HepG2 (cell line): ENCODE measurements around the gene LRRC17. TPM values are rescaled to one million over a fixed set of nuclear protein-coding genes. Genes with fewer than 3 reads are reported as not detected.

ENCODE experiments used
- ATAC-seq: fragments of 200-7000 bp; cut with Tn5 transposase; 3 replicates; pipeline ENCODE4 v1.9.1; 2020; ENCODE audit warnings: mild to moderate bottlenecking, moderate library complexity
- BruUV-seq: library from RNA; stranded (reverse); fragments of 400-500 nt; replicated peaks from 2 replicates; lab custom pipeline; 2021; lab: Mats Ljungman, UMichigan
- CTCF ChIA-PET: fragments of 300-600 bp; formaldehyde crosslinking; extraction: SDS; loops from one replicate; lab custom pipeline; 2021; ENCODE audit warnings: low total read pairs, inconsistent platforms, low intra/inter-chr PET ratio; lab: Yijun Ruan, JAX
- POLR2A ChIA-PET: fragments of 350-600 bp; sonication (Branson Sonifier 250); formaldehyde crosslinking; loops from one replicate; lab custom pipeline; 2020; ENCODE audit warnings: antibody characterized with exemption, inconsistent platforms; lab: Yijun Ruan, JAX
- DNase-seq: peaks from one replicate; pipeline ENCODE4 v3.0.0-alpha.2; 2015; ENCODE audit warnings: low spot score
- FAIRE-seq: peaks from 3 replicates; lab custom pipeline; 2011; peaks lifted over from hg19 to GRCh38; lab: Jason Lieb, UNC
- H2AFZ ChIP-seq: one replicate; pipeline ENCODE4 v1.6.1; 2011; ENCODE audit warnings: low read length, inconsistent platforms
- H3K27ac ChIP-seq: fragments of 300-600 bp; 3 replicates; pipeline ENCODE4 v1.8.0; 2011; ENCODE audit warnings: mixed run types, mild to moderate bottlenecking, mixed read lengths, low read length, inconsistent platforms; ENCODE audit not compliant: insufficient read depth; ENCODE audit errors: extremely low read length
- H3K27me3 ChIP-seq, 2 experiments: fragments of 200-600 bp in 1 of 2; 2 replicates in 1 of 2; 3 replicates in 1 of 2; pipeline versions ENCODE4 v1.6.0 to v1.8.0; 2011; ENCODE audit warnings: low read length in 2 of 2, mild to moderate bottlenecking in 2 of 2, moderate library complexity in 2 of 2, inconsistent platforms in 1 of 2; ENCODE audit not compliant: insufficient read depth in 2 of 2, control insufficient read depth in 1 of 2
- H3K36me3 ChIP-seq, 2 experiments: fragments of 200-600 bp in 1 of 2; replicated peaks in 1 of 2; 2 replicates in 1 of 2; 3 replicates in 1 of 2; pipeline versions ENCODE4 v1.5.1 to v1.8.0; 2011; ENCODE audit warnings: low read length in 2 of 2, inconsistent platforms in 1 of 2; ENCODE audit not compliant: insufficient read depth in 2 of 2, control insufficient read depth in 1 of 2
- H3K4me1 ChIP-seq: 2 replicates; pipeline ENCODE4 v1.5.1; 2012; ENCODE audit warnings: low read length, inconsistent platforms; ENCODE audit not compliant: insufficient read depth
- H3K4me2 ChIP-seq: 2 replicates; pipeline ENCODE4 v1.6.0; 2011; ENCODE audit warnings: low read depth, low read length, inconsistent platforms
- H3K4me3 ChIP-seq, 3 experiments: fragments of 200-600 bp in 1 of 3; sonication (generic), shearing (Covaris generic) in 1 of 3; replicated peaks in 1 of 3; 2 replicates each; pipeline ENCODE4 v1.5.1; 2011 to 2016; ENCODE audit warnings: low read length in 3 of 3, inconsistent platforms in 2 of 3, low read depth in 2 of 3, mild to moderate bottlenecking in 2 of 3, control low read depth in 1 of 3, mixed read lengths in 1 of 3; ENCODE audit not compliant: insufficient read depth in 1 of 3
- H3K79me2 ChIP-seq: one replicate; pipeline ENCODE4 v1.6.1; 2011; ENCODE audit warnings: low read length, inconsistent platforms; ENCODE audit not compliant: insufficient read depth
- H3K9ac ChIP-seq: 2 replicates; pipeline ENCODE4 v1.6.0; 2011; ENCODE audit warnings: mild to moderate bottlenecking, low read depth, low read length, inconsistent platforms; ENCODE audit not compliant: insufficient read depth
- H3K9me3 ChIP-seq: 2 replicates; pipeline ENCODE4 v1.5.1; 2012; ENCODE audit warnings: mild to moderate bottlenecking, low read length
- H4K20me1 ChIP-seq: 2 replicates; pipeline ENCODE4 v1.6.0; 2011; ENCODE audit warnings: inconsistent platforms, mild to moderate bottlenecking, low read length, moderate library complexity; ENCODE audit not compliant: insufficient read depth
- ATF1 ChIP-seq: IDR thresholded peaks from 2 replicates; pipeline ENCODE4 v1.6.1; 2016; ENCODE audit warnings: mild to moderate bottlenecking, control low read depth
- ATM ChIP-seq: fragments of 450-650 bp; IDR thresholded peaks from 2 replicates; pipeline ENCODE4 v1.7.1; 2017; ENCODE audit warnings: mild to moderate bottlenecking, borderline replicate concordance
- BORCS8-MEF2B ChIP-seq: sonication (generic); formaldehyde crosslinking; IDR thresholded peaks from 2 replicates; pipeline ENCODE4 v1.8.0; 2022; ENCODE audit warnings: mild to moderate bottlenecking, missing genetic modification reagents
- IRF2 ChIP-seq: IDR thresholded peaks from 2 replicates; pipeline ENCODE4 v1.6.1; 2018; ENCODE audit warnings: missing genetic modification reagents, missing compliant biosample characterization
- MAFK ChIP-seq, 2 experiments: IDR thresholded peaks in 1 of 2; conservative IDR thresholded peaks in 1 of 2; 2 replicates each; pipeline ENCODE4 v1.6.1; 2011; ENCODE audit warnings: improper control_type of control experiment in 2 of 2, low read length in 2 of 2
- MEF2D ChIP-seq: sonication (generic); formaldehyde crosslinking; IDR thresholded peaks from 2 replicates; pipeline ENCODE4 v1.5.1; 2020; ENCODE audit warnings: mild to moderate bottlenecking, missing genetic modification reagents
- PHF8 ChIP-seq: sonication (generic); formaldehyde crosslinking; IDR thresholded peaks from 2 replicates; pipeline ENCODE4 v1.5.0; 2020; ENCODE audit warnings: missing genetic modification reagents
- RBFOX2 ChIP-seq: fragments of 200-400 bp; formaldehyde crosslinking; IDR thresholded peaks from 2 replicates; pipeline ENCODE4 v1.6.1; 2017; ENCODE audit warnings: low read depth, mild to moderate bottlenecking, low read length
- SMC3 ChIP-seq: IDR thresholded peaks from 2 replicates; pipeline ENCODE4 v1.6.1; 2011; ENCODE audit warnings: low read length, improper control_type of control experiment
- SSRP1 ChIP-seq: IDR thresholded peaks from 2 replicates; pipeline ENCODE4 v1.6.1; 2016; ENCODE audit warnings: control low read depth
- STAG1 ChIP-seq: sonication (generic); formaldehyde crosslinking; IDR thresholded peaks from 2 replicates; pipeline ENCODE4 v1.4.0; 2020; ENCODE audit warnings: missing genetic modification reagents
- THYN1 ChIP-seq: sonication (generic); formaldehyde crosslinking; IDR thresholded peaks from 2 replicates; pipeline ENCODE4 v1.8.1; 2023; ENCODE audit warnings: low read depth, mild to moderate bottlenecking, moderate library complexity, missing genetic modification reagents, borderline replicate concordance
- ZMYM3 ChIP-seq: sonication (generic); formaldehyde crosslinking; IDR thresholded peaks from 2 replicates; pipeline ENCODE4 v1.5.1; 2020; ENCODE audit warnings: mild to moderate bottlenecking, missing genetic modification reagents
- ZNF34 ChIP-seq: sonication (generic); formaldehyde crosslinking; IDR thresholded peaks from 2 replicates; pipeline ENCODE4 v1.4.0; 2020; ENCODE audit warnings: mild to moderate bottlenecking, missing genetic modification reagents, borderline replicate concordance
- ZNF543 ChIP-seq: sonication (generic); formaldehyde crosslinking; IDR thresholded peaks from 2 replicates; pipeline ENCODE4 v1.4.0; 2020; ENCODE audit warnings: mild to moderate bottlenecking, missing genetic modification reagents
- ZNF572 ChIP-seq: sonication (generic); formaldehyde crosslinking; IDR thresholded peaks from 2 replicates; pipeline ENCODE4 v1.5.1; 2020; ENCODE audit warnings: mild to moderate bottlenecking, missing genetic modification reagents
- ZNF629 ChIP-seq: sonication (generic); formaldehyde crosslinking; conservative IDR thresholded peaks from 2 replicates; pipeline ENCODE4 v1.5.0; 2020; ENCODE audit warnings: missing genetic modification reagents
- WGBS: methylation state at CpG from one replicate; pipeline ENCODE4 v1.1.6; 2017; ENCODE audit warnings: low lambda C conversion rate; 5-methylcytosine and 5-hydroxymethylcytosine counted together
- in situ Hi-C: cut with HindIII; loops from 2 replicates; pipeline ENCODE4 v1.10.0; 2017; ENCODE audit warnings: low pct_unique_long_range_greater_than_20kb; ENCODE audit not compliant: extremely low pct_ligation_motif_present
- intact Hi-C: fragments of 100-400 bp; cut with micrococcal nuclease; formaldehyde crosslinking; loops from one replicate; pipeline ENCODE4 v1.10.0; 2022; ENCODE audit not compliant: unreplicated experiment
- polyA plus RNA-seq, 8 experiments: library from polyadenylated mRNA; depleted of rRNA in 3 of 8; stranded (reverse) in 7 of 8; unstranded in 1 of 8; fragments of >200 nt; fragmentation: Illumina TruSeq in 4 of 8; extraction: Trizol in 4 of 8; gene quantifications; 2 replicates each; pipeline versions ENCODE4 v1.2.1 to v1.2.3, GENCODE V29; 2011 to 2016; ENCODE audit warnings: low read depth in 4 of 8, missing spikeins in 1 of 8, mixed read lengths in 1 of 8; ENCODE audit not compliant: insufficient read depth in 1 of 8
- total RNA-seq, 5 experiments: library from RNA; depleted of rRNA; stranded (reverse); fragments of >200 nt; fragmentation: Illumina TruSeq; extraction: Trizol; gene quantifications; 2 replicates each; pipeline ENCODE4 v1.2.3, GENCODE V29; 2016; ENCODE audit warnings: low read depth in 1 of 5
- TF ChIP-seq, protein P1 (sequence below): sonication (generic); formaldehyde crosslinking; conservative IDR thresholded peaks from 2 replicates; pipeline ENCODE4 v1.8.0; 2022; ENCODE audit warnings: missing genetic modification reagents
- TF ChIP-seq, protein P2 (sequence below): sonication (generic); formaldehyde crosslinking; IDR thresholded peaks from 2 replicates; pipeline ENCODE4 v1.4.0; 2020; ENCODE audit warnings: missing genetic modification reagents, borderline replicate concordance

Gene LRRC17
- total and polyA plus RNA-seq, 2 of the 13 experiments (the other 11 are each of a cell fraction or from before 2014, with no cell fraction given) = 0.20 to 0.66 TPM

DNA sequence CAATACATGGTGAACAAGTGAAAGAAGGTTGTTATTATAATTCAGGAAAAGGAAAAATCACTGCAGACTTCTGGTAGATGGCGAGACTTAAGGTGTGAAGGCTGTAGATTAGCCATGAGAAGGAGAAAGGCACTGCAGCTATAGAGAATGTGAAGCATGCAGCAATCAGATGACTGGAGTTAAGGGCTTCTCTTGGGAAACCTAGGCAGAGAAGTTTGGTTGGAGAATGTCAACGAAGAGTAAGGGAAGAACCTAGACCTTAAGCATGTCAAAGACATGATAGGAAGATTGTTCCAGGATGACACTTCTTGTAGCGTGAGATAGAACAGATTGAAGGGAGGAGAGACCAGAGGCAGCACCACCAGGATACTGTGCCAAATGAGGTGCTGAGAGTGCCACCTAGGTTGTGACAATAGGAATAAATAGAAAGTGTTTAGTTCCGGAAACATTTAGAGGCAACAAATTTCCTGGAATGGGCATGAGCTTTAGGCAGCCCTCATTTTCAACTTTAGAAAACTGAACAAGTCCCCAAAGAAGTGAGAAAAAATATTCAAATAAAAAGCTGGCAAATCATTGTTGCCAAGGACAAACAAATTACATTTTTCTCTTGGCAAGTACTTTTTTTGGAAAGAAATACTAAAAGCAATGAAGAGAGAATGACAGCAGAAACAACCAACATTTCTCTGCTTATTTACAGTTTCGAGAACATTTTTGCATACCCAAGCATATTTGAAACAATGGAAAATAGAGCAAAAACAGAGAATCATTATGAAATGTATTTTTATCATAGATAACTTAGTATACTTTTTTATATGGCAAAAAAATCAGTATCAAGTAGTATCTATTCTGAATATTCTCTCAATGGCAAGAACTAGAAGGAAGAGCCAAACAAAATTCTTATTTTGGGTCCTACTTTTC is 4.9 kb downstream of the LRRC17 start (continued):
- peak; percentile 37; the same call in 1 of the 2 replicates for TF ChIP-seq SMC3
- peak; percentile 65 to 87 for TF ChIP-seq MAFK (conservative IDR thresholded peaks at IDR 0.05 in 1 of 2, IDR thresholded peaks at IDR 0.05 in 1 of 2; ENCODE audit: low read length in 2 of 2)
- no peak for TF ChIP-seq ZMYM3 (CRISPR knock-in tag)
- TF ChIP-seq ZNF629 = no peak
- peak; percentile 60 for TF ChIP-seq STAG1 (CRISPR knock-in tag)
- TF ChIP-seq RBFOX2 = no peak
- no peak for TF ChIP-seq IRF2 (CRISPR knock-in tag)
- 0 out of 2 replicates have a peak, but pooled peaks have one; percentile 21 for TF ChIP-seq MEF2D (CRISPR knock-in tag)
- no peak for TF ChIP-seq BORCS8-MEF2B
- no peak for TF ChIP-seq ZNF543 (CRISPR knock-in tag)
- TF ChIP-seq, protein P1, sequence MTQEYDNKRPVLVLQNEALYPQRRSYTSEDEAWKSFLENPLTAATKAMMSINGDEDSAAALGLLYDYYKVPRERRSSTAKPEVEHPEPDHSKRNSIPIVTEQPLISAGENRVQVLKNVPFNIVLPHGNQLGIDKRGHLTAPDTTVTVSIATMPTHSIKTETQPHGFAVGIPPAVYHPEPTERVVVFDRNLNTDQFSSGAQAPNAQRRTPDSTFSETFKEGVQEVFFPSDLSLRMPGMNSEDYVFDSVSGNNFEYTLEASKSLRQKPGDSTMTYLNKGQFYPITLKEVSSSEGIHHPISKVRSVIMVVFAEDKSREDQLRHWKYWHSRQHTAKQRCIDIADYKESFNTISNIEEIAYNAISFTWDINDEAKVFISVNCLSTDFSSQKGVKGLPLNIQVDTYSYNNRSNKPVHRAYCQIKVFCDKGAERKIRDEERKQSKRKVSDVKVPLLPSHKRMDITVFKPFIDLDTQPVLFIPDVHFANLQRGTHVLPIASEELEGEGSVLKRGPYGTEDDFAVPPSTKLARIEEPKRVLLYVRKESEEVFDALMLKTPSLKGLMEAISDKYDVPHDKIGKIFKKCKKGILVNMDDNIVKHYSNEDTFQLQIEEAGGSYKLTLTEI = no peak

DNA sequence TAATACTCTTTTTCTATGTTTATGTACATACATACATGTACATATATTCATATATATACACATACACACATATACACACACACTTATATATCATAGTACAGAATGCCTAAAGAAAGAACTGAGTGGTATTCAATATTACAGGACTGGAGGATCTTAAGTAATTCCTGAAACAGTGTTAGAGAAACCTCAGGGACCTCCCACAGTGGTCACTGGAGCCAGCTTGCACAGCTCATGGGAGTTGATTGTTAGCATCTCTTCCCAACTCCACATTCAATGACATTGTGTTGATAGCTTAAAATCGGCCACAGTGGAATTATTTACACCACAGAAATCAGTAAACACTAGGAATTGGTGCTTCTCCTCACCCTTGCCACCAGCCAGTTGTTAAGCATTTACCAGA is 6.0 kb downstream of the LRRC17 start:
- WGBS = 10% methylated on average over 1 of the region's 1 CpG

More for the DNA sequence above, 6.0 kb downstream of the LRRC17 start:
- Histone ChIP-seq H3K4me1 (no peaks in the 10 kb centered on the region), H3K4me2 (no peak overlapping the region), H3K9ac (no peak overlapping the region), H3K36me3 (no peaks in the 10 kb centered on the region), H3K79me2 (no peaks in the 10 kb centered on the region), H3K4me3 (no peak overlapping the region), H2AFZ (no peak overlapping the region), H3K27me3 (no peaks in the 10 kb centered on the region), H4K20me1 (no peaks in the 10 kb centered on the region), H3K27ac (no peak overlapping the region), H3K9me3 (no peaks in the 10 kb centered on the region)
- in situ Hi-C loops = no loop called here
- no peak for FAIRE-seq
- DNase-seq = no peak
- ChIA-PET POLR2A (no interaction called here), CTCF (no interaction called here)
- BruUV-seq = no TSS peak
- intact Hi-C loops = no loop called here
- no peak for TF ChIP-seq ZNF572 (CRISPR knock-in tag)
- no peak for TF ChIP-seq THYN1 (CRISPR knock-in tag)
- TF ChIP-seq ZNF34 (CRISPR knock-in tag) = no peak
- TF ChIP-seq ATM = no peak
- TF ChIP-seq SSRP1 = no peak
- TF ChIP-seq ATF1 = no peak
- no peak for TF ChIP-seq PHF8 (CRISPR knock-in tag)
- TF ChIP-seq, protein P2, sequence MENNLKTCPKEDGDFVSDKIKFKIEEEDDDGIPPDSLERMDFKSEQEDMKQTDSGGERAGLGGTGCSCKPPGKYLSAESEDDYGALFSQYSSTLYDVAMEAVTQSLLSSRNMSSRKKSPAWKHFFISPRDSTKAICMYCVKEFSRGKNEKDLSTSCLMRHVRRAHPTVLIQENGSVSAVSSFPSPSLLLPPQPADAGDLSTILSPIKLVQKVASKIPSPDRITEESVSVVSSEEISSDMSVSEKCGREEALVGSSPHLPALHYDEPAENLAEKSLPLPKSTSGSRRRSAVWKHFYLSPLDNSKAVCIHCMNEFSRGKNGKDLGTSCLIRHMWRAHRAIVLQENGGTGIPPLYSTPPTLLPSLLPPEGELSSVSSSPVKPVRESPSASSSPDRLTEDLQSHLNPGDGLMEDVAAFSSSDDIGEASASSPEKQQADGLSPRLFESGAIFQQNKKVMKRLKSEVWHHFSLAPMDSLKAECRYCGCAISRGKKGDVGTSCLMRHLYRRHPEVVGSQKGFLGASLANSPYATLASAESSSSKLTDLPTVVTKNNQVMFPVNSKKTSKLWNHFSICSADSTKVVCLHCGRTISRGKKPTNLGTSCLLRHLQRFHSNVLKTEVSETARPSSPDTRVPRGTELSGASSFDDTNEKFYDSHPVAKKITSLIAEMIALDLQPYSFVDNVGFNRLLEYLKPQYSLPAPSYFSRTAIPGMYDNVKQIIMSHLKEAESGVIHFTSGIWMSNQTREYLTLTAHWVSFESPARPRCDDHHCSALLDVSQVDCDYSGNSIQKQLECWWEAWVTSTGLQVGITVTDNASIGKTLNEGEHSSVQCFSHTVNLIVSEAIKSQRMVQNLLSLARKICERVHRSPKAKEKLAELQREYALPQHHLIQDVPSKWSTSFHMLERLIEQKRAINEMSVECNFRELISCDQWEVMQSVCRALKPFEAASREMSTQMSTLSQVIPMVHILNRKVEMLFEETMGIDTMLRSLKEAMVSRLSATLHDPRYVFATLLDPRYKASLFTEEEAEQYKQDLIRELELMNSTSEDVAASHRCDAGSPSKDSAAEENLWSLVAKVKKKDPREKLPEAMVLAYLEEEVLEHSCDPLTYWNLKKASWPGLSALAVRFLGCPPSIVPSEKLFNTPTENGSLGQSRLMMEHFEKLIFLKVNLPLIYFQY (CRISPR knock-in tag) = no peak
- ATAC-seq = no peak
